ENCODE results near the gene ZNF362.

The ZNF362 gene

GRCh38 chr1:33320619-33321165, 64.4 kb downstream of the ZNF362 start, which contains the start of gene A3GALT2:
A3GALT2 (minus strand) TSS chr1:33321098; CDS start chr1:33321098, 0 bp downstream.
- no peak within 1 kb of the TSS for H3K4me3 ChIP-seq (ENCODE audit: low read depth, low read length)
- TF ChIP-seq, protein P1, sequence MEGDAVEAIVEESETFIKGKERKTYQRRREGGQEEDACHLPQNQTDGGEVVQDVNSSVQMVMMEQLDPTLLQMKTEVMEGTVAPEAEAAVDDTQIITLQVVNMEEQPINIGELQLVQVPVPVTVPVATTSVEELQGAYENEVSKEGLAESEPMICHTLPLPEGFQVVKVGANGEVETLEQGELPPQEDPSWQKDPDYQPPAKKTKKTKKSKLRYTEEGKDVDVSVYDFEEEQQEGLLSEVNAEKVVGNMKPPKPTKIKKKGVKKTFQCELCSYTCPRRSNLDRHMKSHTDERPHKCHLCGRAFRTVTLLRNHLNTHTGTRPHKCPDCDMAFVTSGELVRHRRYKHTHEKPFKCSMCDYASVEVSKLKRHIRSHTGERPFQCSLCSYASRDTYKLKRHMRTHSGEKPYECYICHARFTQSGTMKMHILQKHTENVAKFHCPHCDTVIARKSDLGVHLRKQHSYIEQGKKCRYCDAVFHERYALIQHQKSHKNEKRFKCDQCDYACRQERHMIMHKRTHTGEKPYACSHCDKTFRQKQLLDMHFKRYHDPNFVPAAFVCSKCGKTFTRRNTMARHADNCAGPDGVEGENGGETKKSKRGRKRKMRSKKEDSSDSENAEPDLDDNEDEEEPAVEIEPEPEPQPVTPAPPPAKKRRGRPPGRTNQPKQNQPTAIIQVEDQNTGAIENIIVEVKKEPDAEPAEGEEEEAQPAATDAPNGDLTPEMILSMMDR (IDR thresholded peaks at IDR 0.05; ENCODE audit: borderline replicate concordance, insufficient read depth, low read depth, low read length), result no peak

DNA sequence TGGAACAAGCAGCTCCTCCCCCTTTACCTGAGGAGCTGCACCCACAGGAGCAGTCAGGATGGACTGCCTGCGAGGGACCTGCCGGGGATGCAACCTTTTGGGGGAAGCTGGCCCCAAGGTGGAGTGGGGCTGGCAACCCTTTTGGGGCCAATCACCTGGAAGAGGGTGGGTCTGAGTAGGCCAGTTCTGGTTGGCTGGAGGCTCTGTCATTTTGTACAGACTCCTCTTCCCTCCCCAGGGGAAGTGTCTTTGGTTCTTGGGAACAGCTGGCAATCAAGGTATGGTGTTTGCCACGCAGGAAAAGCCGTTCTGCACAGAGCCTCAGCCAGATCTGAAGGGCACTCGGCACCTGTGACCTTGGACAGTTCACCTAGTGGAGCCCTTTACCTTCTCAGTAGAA, 64.9 kb downstream of the ZNF362 start:
- TF ChIP-seq, protein P1 (IDR thresholded peaks at IDR 0.05; ENCODE audit: borderline replicate concordance, insufficient read depth, low read depth, low read length), result no peak
- no peak overlapping the region for H3K4me3 ChIP-seq (ENCODE audit: low read depth, low read length)

DNA sequence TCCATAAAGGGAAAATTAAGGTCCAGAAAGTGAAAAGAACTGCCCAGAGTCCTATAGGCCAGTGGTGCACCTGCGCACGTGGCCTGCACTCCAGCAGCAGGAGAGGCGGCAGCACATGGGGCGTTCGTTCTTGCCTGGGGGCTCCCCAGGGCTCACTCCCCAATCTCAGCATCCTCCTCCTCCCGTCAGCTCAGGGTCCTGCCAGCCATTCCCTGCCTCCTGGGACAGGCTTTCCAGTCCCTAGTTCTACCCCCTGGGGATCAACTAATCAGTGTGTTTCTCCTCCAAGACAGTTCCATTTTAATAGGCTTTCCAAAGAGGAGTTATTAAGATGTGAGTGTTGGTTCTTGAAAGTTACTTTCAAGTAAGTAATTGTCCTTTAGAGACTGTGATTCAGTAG, 65.8 kb downstream of the ZNF362 start:
- TF ChIP-seq, protein P1 (IDR thresholded peaks at IDR 0.05; ENCODE audit: borderline replicate concordance, insufficient read depth, low read depth, low read length), result no peak
- no peak overlapping the region for H3K4me3 ChIP-seq (ENCODE audit: low read depth, low read length)

DNA sequence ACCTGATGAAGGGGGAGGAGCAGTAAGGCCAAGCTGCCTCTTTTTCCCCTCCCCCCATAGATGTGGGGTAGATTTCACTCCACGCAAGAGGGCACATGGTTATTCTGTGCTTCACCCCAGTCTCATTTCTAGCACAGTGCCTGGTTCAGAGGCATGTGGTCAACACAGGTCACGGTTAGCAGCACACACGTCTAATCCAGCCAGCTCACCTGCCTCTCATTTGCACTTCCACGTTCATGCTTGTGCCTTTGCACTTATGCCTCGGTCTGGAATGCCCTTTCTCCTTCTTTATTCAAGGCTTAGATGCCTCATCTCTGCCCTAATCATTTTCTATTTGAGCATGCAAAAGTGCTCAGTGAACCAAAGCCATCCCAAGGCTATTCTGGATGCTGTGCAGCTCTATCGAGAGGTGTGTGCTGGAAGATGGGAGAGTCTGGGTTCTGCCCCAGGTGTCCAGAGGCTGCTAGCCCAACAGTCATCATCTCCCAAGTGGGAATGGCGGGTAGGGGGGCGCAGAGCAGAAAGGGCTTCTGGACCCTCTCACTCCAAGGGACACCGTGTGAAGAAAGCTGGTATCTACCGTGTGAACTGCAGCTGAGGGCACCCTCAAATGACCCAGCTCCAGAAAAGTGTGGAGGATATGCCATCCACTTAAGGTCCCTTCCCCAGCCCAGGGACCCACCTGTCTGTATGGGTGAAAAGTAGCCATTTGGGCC, 66.7 kb downstream of the ZNF362 start:
- TF ChIP-seq, protein P1 (IDR thresholded peaks at IDR 0.05; ENCODE audit: borderline replicate concordance, insufficient read depth, low read depth, low read length), result no peak
- H3K4me3 ChIP-seq (ENCODE audit: low read depth, low read length), result no peak overlapping the region

DNA sequence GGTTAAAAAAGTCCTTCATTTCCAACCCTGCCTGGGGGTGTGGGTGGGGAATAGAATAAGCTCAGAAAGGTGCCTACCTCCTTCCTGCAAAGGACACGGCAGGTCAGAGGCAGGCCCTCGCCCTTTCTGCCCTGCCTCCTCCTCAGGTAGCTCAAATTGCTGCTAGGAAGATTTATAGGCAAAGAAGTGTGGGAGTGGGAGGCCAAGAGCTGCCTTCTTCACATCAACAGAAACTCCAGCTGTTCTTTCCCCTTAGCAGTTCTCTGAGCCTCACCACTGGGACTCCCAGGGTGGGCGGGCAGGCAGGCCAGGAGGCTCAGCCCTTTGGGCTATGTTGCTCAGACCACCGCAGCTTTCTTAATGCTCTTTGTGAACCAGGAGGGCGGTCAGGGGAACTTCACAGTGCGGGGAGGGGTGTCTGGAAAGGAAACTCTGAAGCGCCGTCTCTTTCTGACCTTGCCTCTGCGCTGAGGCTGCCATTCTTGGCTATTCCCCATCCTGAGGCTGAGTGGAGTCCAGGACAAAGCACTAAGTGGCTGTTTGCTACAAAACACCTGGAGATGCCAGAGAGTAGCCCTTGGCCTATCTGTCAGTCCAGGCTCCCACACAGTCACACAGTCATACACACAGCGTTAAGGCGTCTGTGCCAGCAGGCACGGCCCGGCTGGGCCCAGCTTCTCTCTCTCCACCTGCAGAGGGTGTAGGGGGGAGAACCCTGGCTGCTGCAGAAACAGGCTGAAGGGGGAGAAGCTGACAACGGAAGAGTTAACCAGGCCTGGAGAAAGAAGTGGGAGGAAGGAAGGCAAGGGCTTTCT, 67.6 kb downstream of the ZNF362 start:
- no peak overlapping the region for H3K4me3 ChIP-seq (ENCODE audit: low read depth, low read length)
- TF ChIP-seq, protein P1 (IDR thresholded peaks at IDR 0.05; ENCODE audit: borderline replicate concordance, insufficient read depth, low read depth, low read length), result no peak

GRCh38 chr1:33324677-33325575, 68.6 kb downstream of the ZNF362 start:
- H3K4me3 ChIP-seq (ENCODE audit: low read depth, low read length), result no peak overlapping the region
- TF ChIP-seq, protein P1 (IDR thresholded peaks at IDR 0.05; ENCODE audit: borderline replicate concordance, insufficient read depth, low read depth, low read length), result no peak

Data from GM12875 (cell line).